ENCODE data around the gene SAPCD2. TPM values are rescaled to one million over a fixed set of nuclear protein-coding genes. Genes with fewer than 3 reads are reported as not detected.
A peak's percentile ranks its signal among the peaks of the same experiment; 100 is the strongest.

SAPCD2 gene
- total and polyA plus RNA-seq, 9 of the 15 experiments (the other 6 are each of a cell fraction or from before 2014, with no cell fraction given): 3.4 to 91.8 (median 18.8) TPM

DNA sequence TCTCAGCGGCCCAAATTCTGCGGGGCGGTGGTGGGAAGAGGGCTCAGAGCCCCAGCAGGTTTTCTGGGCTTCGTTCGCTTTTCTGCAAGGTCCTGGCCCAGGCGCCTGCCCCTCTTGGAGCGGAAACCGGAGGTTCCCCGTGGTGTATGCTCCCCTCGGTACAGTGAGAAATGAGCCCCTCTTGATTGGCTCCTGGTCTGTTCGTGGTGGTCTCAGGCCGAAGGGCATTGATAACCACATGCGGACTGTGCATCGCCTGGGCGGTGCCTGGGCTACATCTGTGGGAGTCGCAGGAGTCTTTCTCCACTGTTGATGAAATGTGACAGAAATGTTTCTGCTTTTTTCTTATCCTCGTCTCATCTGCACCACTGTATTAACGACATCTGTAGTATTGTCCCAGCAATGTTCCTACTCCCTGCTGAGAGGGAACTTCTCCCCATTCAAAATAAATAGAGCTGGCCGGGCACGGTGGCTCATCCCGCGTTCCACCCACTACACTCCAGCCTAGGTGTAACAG, 17.1 kb upstream of the SAPCD2 start (continued):
- TF ChIP-seq TFE3 (CRISPR knock-in tag; IDR thresholded peaks at IDR 0.05): no peak
- TF ChIP-seq, protein P1, sequence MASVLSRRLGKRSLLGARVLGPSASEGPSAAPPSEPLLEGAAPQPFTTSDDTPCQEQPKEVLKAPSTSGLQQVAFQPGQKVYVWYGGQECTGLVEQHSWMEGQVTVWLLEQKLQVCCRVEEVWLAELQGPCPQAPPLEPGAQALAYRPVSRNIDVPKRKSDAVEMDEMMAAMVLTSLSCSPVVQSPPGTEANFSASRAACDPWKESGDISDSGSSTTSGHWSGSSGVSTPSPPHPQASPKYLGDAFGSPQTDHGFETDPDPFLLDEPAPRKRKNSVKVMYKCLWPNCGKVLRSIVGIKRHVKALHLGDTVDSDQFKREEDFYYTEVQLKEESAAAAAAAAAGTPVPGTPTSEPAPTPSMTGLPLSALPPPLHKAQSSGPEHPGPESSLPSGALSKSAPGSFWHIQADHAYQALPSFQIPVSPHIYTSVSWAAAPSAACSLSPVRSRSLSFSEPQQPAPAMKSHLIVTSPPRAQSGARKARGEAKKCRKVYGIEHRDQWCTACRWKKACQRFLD (CRISPR knock-in tag; IDR thresholded peaks at IDR 0.05): 0 out of 2 replicates have a peak, but pooled peaks have one; percentile 6

GRCh38 chr9:137086531-137087408, 16.4 kb upstream of the SAPCD2 start, which contains the start of gene MAN1B1:
MAN1B1 (plus strand) TSS chr9:137086985; CDS start chr9:137087000, 15 bp downstream.
- peak within 1 kb of the TSS; percentile 86 for H3K4me2 ChIP-seq (ENCODE audit: insufficient read depth, low read length)
- CTCF ChIA-PET (ENCODE audit: low intra/inter-chr PET ratio): interaction anchor here (1.2 kb wide), 1 partner anchor 140 kb away, joined by 6 read pairs; the partner anchor contains the start of gene RNF224
- under 1% methylated on average over 87 of the region's 101 CpGs for WGBS (ENCODE audit: insufficient coverage, low coverage, missing lambda C conversion rate)
- peak within 1 kb of the TSS; percentile 79 for H3K4me3 ChIP-seq
- H3K9me1 ChIP-seq (ENCODE audit: control insufficient read depth, insufficient read depth, low read length): no peaks in the 10 kb centered on the region
- POLR2A ChIA-PET: interaction anchor here (0.6 to 3.3 kb wide), 20 partner anchors 10 to 279 kb away, joined by 3 to 18 read pairs (median 4); partner anchors contain the start of genes RABL6, RNF224, SAPCD2 and TUBB4B
- H3K79me2 ChIP-seq (ENCODE audit: control insufficient read depth, insufficient read depth, low read length): peaks cover 30% of the 10 kb centered on the region
- no peaks in the 10 kb centered on the region for H4K20me1 ChIP-seq (replicated peaks; ENCODE audit: control insufficient read depth, insufficient read depth, low read length)
- in situ Hi-C loops (cut with MboI): no loop called here
- H3K9me3 ChIP-seq (replicated peaks; ENCODE audit: control insufficient read depth, insufficient read depth, low read depth, low read length): no peaks in the 10 kb centered on the region
- H3K9ac ChIP-seq (ENCODE audit: insufficient read depth in 1 of 2, low read depth in 2 of 2, low read length in 2 of 2): peak within 1 kb of the TSS; percentile 82 to 94
- FAIRE-seq (peak; percentile 99), ATAC-seq (peak; percentile 89), DNase-seq (ENCODE audit: extremely low read depth in 1 of 4, low spot score in 3 of 4) (peak; percentile 95 to 100 (median 96))
- no peaks in the 10 kb centered on the region for H3K27me3 ChIP-seq (ENCODE audit: control insufficient read depth in 2 of 2, insufficient read depth in 2 of 2, low read length in 2 of 2)
- intact Hi-C loops (cut with micrococcal nuclease): loop anchor here (2.0 kb wide), 2 partner anchors 18 to 64 kb away; no protein-coding TSS in a partner anchor
- peak within 1 kb of the TSS; percentile 87 for H3K27ac ChIP-seq (ENCODE audit: extremely low read depth, low read depth, low read length)
- H3K4me1 ChIP-seq (replicated peaks in 1 of 2; ENCODE audit: control insufficient read depth in 2 of 2, insufficient read depth in 2 of 2, low read length in 2 of 2): peaks cover 32 to 64% of the 10 kb centered on the region in 2 experiments; a peak in 4 of 5 replicates
- BruUV-seq (replicated peaks): no TSS peak
- H2AFZ ChIP-seq (ENCODE audit: low read depth, low read length): peak within 1 kb of the TSS; percentile 81
- peaks cover 27% of the 10 kb centered on the region for H3K36me3 ChIP-seq (ENCODE audit: control insufficient read depth, insufficient read depth, low read length)
- TF ChIP-seq GABPB1 (CRISPR knock-in tag; IDR thresholded peaks at IDR 0.05) (peak; percentile 63), RB1 (IDR thresholded peaks at IDR 0.05; ENCODE audit: low read depth) (peak; percentile 38; the same call in 1 of the 2 replicates), ATF1 (CRISPR knock-in tag; IDR thresholded peaks at IDR 0.05) (peak; percentile 57; the same call in 1 of the 2 replicates), ATF1 (tag; IDR thresholded peaks at IDR 0.05) (peak; percentile 92), TCF7 (IDR thresholded peaks at IDR 0.05; ENCODE audit: borderline replicate concordance) (no peak), ZFP30 (CRISPR knock-in tag; IDR thresholded peaks at IDR 0.05; ENCODE audit: borderline replicate concordance) (no peak), MYNN (IDR thresholded peaks at IDR 0.05) (no peak), MYNN (CRISPR knock-in tag; IDR thresholded peaks at IDR 0.05) (no peak), ZHX1 (conservative IDR thresholded peaks at IDR 0.05; ENCODE audit: low read length) (no peak), DNMT1 (IDR thresholded peaks at IDR 0.05) (no peak), NRF1 (conservative IDR thresholded peaks at IDR 0.05 in 1 of 2, IDR thresholded peaks at IDR 0.05 in 1 of 2) (peak; percentile 100), ZNF239 (CRISPR knock-in tag; IDR thresholded peaks at IDR 0.05) (no peak)

Data from K562 (cell line).